Stimulated activated CD8-positive, alpha-beta memory T cell treated with anti-CD3 and anti-CD28 coated beads, Interleukin-7, amount 100 ng/mL, for 48 hours (primary cell): ENCODE data around the gene RAB11FIP4.

Source experiments
- DNase-seq, 2 donors: peaks; one replicate each; pipeline ENCODE4 v3.0.0-alpha.2; 2020; ENCODE audit warnings: low read depth in 1 of 2; ENCODE audit errors: extremely low read depth in 1 of 2

RAB11FIP4 gene

DNA sequence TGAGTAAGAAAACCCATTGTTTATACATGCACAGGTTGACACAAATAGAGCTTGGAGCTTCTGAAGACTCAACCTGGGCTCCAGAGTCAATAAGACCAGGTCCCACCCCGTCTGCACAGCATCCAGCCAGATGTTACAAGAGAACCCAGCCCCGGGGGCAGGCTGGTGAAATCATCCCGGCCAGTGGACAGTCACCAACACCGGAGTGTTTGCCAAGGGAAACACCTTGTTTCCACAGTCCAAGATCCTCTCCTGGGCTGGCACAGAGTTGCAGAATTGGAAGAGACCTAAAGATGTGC is 90.3 kb downstream of the RAB11FIP4 start:
- no peak for DNase-seq

DNA sequence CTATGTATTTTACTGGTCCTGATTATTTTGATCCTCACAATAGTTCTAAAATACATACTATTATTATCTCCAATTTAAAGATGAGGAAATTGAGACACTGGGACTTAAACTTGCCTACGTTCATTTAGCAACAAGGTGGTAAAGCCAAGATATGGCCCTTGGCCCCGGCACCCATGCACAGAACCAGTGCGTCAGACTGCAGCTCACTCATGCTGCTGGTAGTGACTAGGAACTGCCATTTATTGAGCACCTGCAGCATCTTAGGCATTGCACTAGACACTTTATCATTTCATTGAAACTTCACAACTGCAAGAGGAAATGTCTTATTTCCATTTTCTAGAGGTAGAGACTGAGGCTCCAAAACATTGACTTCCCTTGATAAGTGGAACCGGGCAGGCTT is 93.3 kb downstream of the RAB11FIP4 start:
- no peak for DNase-seq

DNA sequence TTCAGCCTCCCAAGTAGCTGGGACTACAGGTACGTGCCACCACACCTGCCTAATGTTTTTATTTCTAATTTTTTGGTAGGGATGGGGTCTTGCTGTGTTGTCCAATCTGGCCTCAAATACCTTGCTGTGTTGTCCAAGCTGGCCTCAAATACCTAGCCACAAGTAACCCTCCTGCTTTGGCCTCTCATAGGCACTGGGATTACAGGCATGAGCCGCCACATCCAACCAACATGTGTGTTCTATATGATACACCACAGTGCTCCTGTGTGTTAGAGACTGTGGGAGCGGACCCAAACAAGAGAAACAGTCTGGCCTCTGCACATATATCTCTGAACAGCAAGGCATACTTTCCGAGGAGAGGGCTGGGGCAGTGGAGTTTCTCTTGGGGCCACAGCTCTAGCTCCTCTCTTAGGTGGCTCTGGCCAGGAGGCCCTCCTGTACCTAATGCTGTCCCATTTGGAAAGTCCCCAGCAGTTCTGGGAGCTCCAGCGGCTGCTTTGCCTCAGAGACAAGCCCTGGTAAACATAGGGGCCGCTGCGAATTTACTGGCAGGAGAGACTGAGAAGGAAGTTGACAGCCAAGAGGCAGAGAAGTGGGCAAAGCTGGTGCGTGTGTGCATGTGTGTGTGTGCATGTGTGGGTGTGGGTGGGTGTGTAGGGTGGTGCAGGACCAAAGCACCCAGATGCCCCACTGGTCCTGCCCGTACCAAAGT is 95.0 kb downstream of the RAB11FIP4 start:
- no peak for DNase-seq

DNA sequence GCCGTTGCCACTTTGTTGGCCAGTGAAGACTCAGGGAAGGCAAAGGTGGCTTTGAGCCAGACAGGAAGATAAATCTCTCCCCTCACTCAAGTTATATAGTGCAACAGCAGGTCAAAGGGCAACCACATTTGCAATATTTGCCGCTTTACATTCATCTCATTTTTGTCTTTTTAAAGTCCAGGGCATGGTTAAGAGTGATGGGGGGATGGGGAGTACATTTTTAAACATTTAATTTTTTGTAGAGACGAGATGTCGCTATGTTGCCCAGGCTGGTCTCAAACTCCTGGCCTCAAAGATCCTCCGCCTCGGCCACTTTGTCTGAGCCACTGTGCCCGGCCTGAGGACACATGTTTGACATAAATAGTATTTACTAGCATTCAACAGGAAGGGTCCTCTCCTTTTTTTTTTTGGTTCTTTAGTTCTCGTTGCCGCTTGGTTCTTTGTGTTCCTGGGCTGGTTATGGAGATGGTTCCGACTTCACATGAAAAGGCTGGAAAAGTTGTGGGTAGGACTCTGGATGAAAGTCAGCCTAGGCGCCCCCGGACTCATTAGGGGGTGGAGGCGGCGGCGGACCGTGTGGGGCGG is 95.7 kb downstream of the RAB11FIP4 start:
- DNase-seq: no peak

DNA sequence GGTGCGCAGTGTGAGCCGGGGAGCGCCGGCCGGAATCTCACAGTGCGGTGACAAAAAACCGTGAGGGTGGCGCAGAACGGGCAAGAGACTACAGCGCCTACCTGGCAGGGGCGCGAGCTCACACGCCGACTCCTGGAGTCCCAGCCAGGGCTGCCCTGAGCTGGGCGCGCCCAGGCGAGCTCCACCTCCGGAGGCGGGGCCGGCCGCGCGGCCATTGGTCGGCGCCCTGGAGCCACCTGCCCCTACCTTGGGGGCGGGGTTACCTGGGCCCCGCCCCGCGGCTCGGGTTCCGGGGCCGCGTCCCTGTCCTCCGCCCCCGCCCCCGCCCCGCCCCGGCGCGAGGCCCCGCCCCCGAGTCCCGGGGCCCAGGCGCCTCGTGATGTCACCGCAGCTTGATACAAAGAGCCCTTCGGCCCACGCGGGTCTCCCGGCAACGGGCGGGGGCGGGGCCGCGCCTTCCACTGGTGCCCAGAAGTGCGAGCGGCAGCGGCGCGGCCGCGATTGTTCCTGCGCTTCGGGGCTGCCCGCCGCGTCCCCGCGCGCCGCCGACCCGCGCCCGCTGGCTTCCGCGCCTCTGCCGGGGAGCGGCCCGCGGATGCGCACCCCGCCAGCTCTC is 96.3 kb downstream of the RAB11FIP4 start:
- DNase-seq: peak; percentile 82 to 87

DNA sequence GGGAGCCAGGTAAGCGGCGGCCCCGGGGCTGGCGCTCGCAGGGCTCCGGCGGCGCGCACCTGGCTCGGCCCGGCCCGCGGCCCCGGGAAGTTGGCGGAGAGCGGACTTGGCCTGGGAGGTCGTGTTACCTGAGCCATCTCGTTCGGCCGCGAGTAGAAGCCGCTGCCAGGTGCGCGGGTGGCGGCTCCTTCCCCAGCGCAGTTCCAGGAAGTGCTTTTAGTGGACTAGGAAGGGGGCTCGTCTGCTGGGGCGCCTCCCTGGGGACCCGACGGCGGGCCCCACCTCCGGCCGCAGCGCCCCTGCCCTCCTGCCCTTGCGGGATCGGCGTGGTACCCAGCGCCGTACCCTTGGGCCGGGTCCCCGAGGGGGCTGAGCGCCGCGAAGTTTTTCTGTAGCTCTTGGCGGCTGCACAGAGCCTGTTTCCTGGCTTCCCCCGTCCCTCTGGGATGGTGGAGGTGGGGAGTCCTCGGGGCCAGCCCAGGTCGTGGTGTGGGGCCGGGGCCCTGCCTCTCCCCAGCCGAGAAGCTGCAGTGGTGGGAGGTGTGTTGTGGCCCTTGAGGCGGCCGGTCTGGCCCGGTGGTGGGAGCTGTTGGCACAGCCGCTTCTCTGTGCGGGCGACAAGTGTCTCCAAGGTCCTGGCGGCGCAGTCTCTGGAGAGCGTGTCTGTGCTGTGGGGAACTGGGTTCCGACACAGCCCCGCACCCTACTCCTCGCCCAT is 96.9 kb downstream of the RAB11FIP4 start:
- DNase-seq: no peak

DNA sequence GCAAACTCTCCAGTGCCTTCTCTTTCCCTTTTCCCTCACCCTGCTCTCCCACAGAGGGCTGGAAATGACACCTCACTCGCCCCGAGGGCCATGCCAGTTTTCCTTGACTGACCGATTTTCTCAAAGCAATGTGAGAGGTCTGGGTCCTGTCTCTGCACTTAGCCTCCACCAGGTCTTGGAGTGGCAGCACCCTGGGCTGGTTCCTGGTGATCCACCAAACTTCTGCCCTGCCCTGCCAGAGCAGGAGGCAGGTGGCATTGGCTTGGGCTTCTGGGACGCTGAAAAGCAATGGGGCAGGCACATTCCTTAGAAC is 97.5 kb downstream of the RAB11FIP4 start:
- DNase-seq: no peak

DNA sequence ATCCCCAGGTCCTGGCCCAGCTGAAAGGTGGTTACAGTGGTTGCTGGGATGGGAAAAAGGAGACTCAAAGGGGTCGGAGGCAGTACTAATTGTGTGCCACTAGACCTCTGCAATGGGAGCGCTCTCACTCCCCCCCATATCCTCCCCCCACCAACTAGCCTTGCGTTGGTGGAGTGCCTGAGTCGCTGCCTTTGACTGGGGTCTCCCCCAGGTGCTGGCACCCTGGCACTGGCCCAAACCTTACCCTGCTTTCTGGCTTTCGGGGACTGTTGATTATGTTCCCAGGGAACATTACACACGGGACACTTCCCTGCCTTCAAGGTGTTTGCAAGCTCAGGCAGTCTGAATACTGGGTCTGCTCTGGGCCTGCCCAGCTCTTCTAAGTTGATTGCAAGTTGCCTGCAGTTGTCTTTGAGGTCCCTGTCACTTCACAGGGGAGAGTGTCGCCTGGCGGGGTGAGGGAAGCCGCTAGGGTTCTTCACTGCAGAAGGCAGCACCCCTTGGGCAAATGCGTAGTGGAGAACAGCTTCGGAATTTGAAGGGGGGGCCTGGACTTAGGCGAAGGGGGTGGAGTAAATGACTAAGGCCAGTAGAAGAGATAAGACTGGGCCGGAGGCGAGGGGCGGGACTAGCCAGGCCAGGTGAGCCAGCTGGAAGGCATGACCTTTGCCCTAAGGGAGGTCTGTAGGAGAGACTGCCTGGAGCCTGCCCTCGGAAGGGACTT is 98.0 kb downstream of the RAB11FIP4 start:
- DNase-seq: no peak

DNA sequence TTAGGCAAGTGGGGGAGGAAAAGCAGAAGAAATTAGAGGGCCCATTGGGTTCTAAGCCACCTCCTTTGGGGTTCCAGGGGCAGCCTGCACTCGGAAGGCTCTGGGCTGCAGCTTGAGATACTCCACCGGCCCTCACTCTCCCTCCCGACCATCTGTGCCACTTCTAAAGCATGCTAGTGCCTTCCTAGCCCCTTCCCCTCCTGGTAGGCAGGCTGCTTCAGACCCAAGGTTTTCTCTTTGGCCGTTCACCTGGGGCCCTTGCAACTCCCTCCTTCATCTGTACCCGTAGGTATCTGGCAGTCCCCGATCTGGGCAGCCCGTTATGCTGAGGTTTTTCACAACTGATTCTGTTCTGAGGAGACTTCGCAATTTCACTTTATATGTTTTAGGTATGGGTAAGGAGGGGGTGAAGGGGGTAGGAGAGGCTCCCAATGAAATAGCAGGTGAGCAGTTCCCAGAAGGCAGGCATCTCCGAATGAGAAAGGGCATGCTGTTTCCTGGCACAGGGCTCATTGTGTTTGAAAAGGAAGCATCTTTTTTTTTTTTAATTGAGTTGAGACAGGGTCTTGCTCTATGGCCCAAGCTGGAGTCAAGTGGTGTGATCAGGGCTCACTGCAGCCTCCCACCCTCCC is 98.7 kb downstream of the RAB11FIP4 start:
- DNase-seq: no peak

DNA sequence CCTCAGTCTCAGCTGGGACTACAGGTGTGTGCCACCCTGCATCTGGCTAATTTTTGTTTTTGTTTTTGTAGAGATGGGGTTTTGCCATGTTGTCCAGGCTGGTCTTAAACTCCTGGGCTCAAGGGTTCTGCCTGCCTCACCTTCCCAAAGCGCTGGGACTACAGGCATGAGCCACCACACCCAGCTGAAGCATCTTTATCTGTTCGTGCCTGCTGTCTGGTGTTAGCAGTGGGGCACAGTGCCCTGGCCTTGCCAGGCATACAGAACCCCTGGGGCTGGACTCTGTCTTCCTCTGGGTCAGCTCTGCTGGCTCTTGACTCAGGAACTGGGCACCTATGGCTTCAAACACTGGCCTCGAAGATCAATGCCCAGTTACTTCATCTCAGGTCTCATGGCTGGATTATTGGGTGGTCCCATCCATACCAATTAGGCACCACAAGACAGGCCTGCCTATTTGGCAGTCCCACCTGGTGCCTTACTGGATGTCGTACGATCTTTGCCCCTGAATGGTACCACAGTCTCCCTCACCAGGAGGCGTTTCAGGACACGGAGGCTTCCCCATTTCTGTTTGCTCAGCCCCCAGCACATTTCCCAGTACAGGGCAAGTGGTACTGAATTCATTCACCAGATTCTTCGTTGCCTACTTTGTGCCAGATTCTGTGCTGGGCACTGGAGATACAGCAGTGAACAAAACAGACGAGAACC is 99.3 kb downstream of the RAB11FIP4 start:
- DNase-seq: no peak

DNA sequence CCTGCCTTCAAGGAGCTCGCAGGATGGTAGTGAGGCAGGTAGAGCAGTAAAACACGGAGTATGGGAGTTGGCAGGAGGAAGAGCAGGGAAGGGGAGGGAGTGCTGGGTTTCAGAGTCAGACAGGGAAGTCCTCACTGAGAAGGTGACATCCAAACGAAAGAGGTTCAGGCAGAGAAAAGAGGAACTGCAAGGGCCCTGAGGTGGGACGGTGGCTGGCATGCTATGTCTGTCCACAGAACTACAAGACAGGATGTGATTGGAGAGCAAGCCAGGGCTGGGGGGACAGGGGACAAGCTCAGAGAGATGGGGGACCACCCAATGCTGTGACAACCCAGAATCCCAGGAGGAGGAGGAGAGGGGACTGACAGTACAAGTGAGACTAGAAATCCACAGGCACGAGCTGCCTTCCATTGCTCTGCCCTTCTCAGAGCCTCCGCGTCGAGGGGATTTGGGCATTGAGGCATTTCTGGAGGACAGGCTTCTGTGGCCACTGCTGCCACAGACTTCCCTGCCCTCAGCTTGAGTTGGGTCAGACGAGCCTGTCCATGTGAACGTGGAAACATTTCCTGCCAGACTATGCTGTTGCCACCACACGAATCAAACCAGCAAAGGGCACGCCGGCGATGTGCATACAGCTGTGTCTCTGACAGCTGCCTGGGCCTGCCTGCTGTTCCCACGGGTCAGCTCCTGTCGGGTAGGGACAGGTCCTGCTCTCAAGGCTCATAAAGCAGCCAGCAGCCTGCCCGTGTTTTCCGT is 100.1 kb downstream of the RAB11FIP4 start:
- no peak for DNase-seq

DNA sequence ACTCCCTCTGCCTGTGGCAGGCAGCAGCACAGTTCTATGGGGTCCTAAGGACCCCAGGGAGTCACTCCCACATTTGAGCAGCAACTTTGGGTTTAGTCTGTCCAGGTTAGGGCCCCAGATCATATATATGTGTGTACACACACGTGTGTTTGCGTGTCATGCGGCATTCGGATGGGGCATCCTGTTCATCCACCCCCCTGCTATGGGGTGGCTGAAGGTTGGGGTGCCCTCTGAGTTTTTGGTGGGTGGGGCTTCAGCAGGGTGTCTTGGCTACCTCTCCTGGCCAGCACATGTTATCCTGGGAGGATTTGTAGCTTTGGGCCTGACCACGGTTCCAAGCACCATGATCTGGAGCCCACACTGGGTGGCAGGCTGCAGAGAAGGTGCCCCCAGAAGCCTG is 100.7 kb downstream of the RAB11FIP4 start:
- DNase-seq: no peak

DNA sequence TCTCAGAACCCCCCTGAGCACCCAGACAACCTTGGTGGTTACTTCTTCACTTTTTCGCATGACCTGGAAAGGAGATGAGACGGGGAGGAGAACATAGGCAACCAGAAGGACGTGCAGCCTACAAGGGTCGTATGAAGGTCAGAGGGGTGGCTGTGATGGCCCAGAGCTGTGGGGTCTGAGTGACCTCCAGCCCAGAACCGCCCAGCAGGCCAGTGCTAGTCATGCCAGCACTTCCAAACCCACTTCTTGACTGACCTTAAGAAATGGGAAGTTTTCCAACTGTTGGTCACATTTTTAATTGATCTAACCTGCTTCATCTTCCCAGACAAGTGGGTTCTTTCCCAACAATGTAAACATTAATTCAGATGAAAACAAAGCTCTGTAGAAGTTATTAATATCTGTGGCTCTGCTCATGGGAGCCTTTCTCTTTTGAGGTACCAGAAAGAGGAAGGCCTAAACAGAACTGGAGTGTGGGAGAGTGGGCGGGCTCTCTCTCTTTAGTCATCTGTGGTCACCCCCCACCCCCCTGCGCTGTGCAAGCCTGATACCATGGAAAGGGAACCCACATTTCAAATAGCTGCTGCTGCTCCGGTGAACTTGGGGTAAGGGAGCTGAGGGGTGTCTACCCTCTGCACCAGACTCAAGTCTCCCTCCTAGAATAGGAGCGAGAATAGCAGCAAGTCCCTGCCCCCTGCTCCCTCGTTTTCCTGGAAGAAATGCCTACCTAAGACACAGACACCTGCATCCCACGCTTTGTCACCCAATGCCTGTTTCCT is 101.6 kb downstream of the RAB11FIP4 start:
- DNase-seq: peak; percentile 64 to 79

DNA sequence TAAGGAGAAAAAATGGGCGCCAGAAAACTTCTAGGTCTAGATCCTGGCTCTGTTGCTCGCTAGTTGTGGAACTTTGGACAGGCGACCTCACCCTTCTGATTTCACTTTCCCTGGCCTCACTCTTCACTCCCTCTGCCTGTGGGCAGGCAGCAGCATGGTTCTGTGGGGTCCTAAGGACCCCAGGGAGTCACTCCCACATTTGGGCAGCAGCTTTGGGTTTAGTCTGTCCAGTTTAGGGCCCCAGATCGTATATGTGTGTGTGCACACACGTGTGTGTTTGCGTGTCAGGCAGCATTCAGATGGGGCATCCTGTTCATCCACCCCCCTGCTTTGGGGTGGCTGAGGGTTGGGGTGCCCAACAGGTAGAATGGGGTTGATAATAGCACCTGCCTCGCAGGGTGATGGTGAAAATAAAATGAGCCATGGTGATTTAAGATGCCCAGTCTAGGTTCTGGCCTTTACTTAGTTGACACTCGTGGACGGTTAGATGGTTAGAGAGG is 102.2 kb downstream of the RAB11FIP4 start:
- DNase-seq: no peak

DNA sequence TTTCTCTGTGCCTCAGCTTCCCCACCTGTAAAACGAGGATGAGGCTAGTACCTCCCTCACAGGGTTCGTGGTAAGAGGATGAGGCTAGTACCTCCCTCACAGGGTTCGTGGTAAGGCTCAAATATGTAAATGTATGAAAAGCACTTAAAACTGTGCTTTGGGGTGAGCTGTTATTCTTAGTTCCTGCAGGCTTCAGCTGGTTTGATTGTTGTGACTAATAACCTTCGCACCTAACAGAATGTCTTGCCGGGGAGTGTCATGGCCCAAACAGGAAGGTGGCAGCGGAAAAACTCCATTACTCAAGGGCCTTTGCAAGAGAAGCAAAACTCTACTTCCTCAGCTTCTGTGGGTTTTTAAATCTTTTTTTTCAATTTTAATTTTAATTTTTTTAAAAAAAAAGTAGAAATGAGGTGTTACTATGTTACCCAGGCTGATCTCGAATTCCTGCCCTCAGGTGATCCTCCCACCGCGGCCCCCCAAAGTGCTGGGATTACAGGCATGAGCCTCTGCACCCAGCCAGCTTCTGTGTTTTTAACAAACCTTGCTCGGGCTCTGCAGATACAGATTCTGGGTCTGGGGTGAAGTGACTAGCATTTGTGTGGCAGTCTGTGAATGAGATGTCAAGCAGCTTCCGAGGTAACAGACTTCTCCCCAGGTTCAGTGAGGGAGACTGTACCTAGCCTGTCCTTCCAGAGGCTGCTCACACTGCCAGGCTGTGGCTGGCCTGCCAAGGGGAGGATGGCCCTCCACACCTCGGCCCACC is 103.0 kb downstream of the RAB11FIP4 start:
- DNase-seq: peak in 1 of 2 donors; percentile 67

DNA sequence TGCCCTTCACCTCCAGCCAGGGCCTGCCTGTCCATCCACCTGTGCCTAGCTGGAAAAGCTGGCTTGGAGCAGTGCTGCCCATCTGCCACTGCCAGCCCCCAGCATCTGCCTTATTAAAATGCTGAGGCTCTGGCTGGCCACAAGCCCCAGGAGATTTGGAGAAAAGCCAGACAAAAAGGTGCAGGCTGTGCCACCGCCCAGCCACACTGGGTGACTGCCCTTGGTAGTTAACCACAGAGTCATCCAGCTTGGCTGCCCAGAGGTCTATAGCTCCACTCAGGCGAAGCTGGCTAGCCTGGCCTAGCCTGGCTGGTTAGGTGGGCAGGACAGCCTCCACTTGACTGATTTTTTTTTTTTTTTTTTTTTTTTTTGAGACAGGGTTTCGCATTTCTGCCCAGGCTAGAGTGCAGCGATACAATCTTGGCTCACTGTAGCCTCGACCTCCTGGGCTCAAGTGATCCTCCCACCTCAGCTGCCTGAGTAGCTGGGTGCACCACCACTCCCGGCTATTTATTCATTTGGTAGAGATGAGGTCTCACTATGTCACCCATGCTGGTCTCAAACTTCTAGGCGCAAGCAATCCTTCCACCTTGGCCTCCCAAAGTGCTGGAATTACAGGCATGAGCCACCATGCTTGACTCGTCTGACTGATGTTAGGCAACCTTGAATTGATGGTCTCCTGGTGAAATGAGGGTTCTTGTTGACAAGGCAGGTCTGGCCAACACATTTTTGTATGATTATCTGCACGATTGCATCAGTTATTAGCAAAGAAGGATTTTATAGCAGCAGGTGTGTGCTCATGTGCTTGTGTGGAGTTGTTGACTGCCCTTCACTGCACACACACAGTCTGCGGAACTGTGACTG is 103.8 kb downstream of the RAB11FIP4 start:
- DNase-seq: no peak

DNA sequence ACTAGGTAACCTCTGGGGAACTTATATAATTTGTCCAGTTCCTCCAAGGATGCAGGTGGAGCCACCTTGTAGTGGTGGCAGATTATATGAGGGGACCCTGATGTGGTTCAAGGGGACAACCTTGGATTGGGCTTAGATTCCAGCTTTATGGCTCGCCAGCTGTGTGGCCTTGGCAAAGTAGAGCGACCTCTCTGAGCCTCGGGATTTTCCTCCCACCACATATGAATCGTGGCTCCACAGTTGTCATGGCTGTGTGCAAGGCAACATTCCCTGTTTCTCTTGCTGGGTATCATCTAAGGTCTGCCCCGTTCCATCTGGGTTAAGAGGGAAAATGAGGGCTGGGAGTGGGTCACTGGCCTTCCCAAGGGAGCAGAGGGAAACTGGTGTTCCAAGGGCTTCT is 104.6 kb downstream of the RAB11FIP4 start:
- DNase-seq: no peak
